DMS79 treated with DMSO at 0.1 percent for 48 hours (cell line): ENCODE data around the gene RAB44.

Experiments used
- DNase-seq: peaks from one replicate; lab custom pipeline; 2025; lab: John Stamatoyannopoulos, UW

Gene RAB44

GRCh38 chr6:36730424-36731380 lies 33.1 kb downstream of the RAB44 start:
- DNase-seq: no peak

- no peak for DNase-seq
Observed at GRCh38 chr6:36731622-36732310, 34.1 kb downstream of the RAB44 start.

DNA sequence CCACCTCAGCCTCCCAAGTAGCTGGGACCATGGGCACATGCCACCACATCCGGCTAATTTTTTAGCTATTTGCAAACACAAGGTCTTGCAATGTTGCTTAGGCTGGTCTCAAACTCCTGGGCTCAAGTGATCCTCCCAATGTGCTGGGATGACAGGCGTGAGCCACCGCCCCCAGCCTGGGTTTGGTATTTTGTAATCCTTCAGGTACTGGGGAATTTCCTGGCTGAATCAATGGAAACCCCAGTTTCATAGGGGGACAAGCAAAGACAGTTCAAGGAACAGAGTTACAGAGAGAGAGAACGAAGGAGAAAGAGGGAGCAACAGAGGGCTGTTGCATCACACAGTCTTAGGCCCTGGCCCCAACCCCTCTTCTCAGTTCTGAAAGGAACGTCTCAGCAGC lies 35.7 kb downstream of the RAB44 start:
- DNase-seq: no peak

- no peak for DNase-seq
Observed at GRCh38 chr6:36734486-36735060, 36.9 kb downstream of the RAB44 start.

GRCh38 chr6:36735110-36736071 lies 37.8 kb downstream of the RAB44 start:
- DNase-seq: peak; percentile 76

GRCh38 chr6:36737043-36737785 lies 39.6 kb downstream of the RAB44 start:
- DNase-seq: no peak

DNA sequence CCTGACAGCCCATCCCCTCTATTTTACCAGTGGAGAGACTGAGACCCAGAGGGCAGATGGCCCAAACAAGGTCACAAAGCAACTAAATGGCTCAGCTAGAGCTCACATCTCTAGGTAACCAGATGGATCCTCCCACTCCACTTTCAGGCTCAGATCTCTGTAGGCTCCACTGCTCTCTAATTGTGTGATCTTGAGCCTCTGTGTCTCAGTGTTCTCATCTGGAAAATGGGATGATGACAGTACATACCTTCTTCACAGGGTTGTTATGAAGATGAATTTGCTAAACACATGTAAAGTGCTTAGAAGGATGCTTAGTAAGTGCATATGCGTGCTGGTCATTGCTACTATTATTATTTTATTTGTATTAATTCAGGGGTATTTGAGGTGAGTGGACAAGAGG lies 40.5 kb downstream of the RAB44 start:
- DNase-seq: no peak

GRCh38 chr6:36739947-36740817 lies 42.6 kb downstream of the RAB44 start:
- DNase-seq: no peak

- DNase-seq: no peak
Observed at GRCh38 chr6:36740818-36741179, 43.2 kb downstream of the RAB44 start.

DNA sequence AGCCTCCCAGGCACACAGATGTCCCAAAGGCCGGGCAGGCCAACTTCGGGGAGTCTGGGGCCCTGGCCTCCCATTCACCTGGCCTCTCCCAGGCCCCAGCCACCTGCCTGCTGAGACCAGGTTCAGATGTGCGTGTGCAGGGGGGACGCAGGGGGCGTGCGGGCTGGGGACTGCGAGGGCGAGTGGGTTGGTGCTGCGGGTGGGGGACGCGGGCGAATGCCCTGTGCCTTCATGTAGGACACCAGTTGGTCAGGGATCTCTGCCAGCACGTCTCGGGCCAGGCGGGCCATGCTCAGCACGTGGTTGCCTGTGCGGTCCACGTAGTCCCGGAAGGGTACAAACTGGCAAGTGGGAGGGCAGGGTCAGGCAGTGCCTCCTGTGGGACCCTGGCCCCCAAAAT lies 44.5 kb downstream of the RAB44 start:
- no peak for DNase-seq

DNA sequence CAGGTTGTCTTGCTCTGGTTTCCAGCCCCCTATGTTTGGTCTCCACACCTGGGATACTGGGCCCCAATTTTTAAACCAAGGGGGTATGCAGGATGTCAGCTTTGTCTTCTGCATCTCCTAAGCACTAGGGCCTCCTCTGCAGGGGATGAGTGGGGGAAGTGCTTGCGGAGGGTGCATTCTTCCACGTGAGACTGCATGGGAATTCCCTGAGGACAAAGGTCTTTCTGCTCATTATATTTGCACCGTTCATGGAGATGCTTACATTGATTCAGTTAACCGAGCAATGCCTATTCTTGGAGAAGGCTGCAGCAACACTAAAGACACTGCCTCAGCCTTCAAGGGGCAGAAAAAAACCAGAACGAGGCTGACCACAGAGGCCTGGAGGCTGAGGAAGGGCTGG lies 45.4 kb downstream of the RAB44 start:
- DNase-seq: no peak

DNA sequence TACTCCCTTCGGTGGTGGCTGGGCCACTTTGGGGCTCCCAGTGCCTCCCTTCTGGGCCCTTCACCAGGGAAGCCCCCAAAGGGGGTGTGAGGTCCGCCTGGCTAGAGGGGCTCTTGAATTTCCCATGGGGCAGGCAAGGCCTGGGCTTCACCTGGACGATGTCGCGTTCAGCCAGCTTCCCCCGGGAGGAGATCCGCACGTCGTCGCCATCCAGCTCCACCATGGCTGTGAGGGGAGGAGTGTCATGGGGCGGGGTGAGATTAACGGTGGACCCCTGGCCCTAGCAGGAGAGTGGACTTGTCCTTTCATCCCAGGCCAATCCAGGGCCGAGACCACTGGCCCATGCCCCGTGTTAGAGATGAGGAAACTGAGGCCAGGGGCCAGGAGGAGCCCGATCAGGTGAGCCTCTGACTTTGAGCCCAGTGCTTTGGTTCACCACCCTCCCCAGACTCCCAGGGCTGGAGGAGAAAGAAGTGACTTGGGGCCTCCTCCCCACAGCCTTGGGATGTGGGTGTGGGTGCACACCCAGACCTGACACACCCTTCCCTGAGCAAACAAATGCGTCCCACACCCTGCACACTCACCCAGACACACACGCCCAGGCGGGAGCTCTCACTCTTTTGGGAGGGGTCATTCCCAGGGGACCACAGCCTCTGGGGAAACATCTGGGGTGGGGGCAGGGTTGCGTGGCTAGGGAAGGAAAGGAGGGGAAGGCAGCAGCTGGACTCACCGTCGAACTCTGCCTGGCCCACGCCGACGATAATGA lies 46.1 kb downstream of the RAB44 start:
- DNase-seq: no peak

DNA sequence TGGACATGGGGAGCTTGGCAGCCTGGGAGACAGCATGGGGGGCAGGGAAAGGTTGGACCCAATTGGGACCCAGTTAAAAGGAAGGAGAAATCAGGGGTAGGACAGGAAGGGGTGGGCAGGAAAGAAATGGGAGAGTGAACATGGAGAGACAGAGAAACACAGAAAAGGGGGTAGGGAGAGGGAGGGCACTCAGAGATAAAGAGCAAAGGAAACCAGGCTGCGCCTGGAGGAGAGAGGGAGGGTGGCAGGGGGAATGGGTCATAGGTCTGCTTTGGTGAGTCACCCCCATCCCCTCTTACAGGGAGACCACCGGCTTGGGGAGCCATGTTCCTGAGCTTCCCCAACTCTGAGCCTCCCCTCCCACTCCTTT lies 46.7 kb downstream of the RAB44 start:
- no peak for DNase-seq

DNA sequence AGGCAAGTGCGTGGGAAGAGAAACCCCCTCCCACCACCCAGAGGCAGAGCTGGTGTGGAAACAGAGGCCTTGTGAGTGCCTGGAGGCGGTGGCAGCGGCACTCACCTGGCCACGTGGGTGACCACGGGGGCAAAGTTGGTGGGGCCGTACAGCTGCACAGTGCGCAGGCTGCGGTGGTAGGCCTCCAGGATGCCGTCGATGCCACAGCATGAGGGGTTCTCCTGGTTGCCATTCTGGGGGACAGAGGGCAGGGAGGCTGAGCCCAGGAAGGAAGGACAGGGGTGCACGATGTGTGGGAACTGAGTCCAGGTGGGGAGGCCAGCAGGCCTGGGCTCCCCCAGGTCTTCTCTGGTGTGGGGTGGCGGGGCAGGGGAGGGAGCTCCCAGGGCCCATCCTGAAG lies 47.7 kb downstream of the RAB44 start:
- no peak for DNase-seq

DNA sequence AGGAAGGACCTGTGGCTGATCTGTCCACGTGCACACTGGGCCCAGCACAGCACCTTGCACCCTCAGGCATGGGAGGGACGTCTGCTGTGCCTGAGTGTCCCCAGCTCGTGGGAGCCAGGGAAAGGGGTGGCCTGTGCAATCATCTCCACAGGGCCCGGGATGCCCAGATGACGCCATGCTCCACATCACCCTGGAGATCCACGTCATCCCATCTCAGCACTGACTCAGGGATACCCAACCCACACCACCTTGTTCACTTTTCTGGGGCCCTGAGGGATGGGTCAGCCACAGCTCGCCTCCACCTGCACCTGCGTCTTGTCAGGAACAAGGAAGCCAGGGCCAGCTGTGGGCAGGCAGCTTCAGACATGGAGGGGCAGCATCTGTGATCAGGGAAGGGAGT lies 48.2 kb downstream of the RAB44 start:
- DNase-seq: no peak

GRCh38 chr6:36746251-36746650 lies 48.6 kb downstream of the RAB44 start:
- no peak for DNase-seq

DNA sequence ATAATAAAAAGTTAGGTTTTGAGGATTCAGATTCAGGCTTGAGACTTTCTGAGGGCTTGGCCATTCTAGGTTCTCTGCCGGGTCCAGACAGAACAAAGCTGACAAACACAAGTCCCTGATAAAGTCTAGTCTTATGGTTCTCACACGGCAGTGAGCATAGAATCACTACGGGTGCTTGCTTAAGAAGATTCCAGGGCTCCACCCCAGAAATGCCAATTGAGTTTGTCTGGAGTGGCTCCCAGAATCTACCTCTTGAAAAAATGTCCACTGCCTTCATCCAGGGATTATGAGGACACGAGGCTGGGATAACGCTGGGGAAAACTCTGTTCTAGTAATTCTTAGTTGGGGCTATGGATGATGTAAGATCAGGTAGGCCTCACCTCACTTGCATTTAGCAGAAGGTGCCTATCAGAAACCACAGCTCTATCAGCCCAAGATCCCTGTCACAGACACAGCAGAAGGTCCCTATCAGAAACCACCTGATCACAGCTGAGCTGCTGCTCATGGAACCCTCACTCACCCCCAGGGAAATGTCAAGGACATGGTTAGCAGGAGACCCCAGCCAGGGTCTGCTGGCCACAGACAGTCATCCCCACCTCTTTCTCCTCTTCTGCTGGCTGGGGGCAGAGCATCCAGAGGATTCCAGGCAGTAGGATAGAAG lies 52.3 kb downstream of the RAB44 start:
- DNase-seq: no peak

GRCh38 chr6:36751091-36751490 lies 53.5 kb downstream of the RAB44 start:
- peak; percentile 18 for DNase-seq

DNA sequence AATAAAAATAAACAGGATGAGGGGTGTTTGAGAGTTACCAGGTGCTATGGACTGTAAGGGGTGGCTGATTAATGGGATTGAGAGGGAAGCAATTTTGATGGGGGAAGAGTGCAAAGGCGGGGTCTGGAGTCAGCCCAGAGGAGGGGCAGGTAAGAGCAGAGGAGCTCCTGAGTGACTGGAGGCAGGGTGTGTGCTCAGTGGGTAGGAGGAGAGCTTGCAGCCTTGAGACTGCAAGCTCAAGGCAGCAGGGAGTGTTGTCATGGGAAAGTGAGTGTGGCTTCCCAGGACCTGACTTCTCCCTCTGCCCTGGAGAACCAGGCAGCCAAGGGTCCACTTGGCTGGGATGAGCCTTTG lies 54.2 kb downstream of the RAB44 start:
- no peak for DNase-seq
